Calu3 (cell line): ENCODE measurements around the gene ALDOA. TPM values are rescaled to one million over a fixed set of nuclear protein-coding genes. Genes with fewer than 3 reads are reported as not detected.
A peak's percentile ranks its signal among the peaks of the same experiment; 100 is the strongest.

Experiments used
- BruUV-seq: library from RNA; stranded (reverse); fragments of 400-500 nt; replicated peaks from 2 replicates; lab custom pipeline; 2021; lab: Mats Ljungman, UMichigan
- CTCF ChIA-PET: fragments of 300-600 bp; sonication (Branson Sonifier 250); formaldehyde crosslinking; loops from one replicate; lab custom pipeline; 2022; ENCODE audit warnings: antibody characterized with exemption; lab: Charles Lee
- DNase-seq: peaks from one replicate; pipeline ENCODE4 v3.0.0; 2022
- H3K27ac Mint-ChIP-seq: one replicate; pipeline ENCODE4 v1.8.0; 2022; ENCODE audit warnings: mixed read lengths; ENCODE audit not compliant: unreplicated experiment
- H3K27me3 Mint-ChIP-seq: one replicate; pipeline ENCODE4 v1.8.0; 2022; ENCODE audit warnings: mixed read lengths; ENCODE audit not compliant: unreplicated experiment
- H3K36me3 Mint-ChIP-seq: one replicate; pipeline ENCODE4 v1.8.0; 2022; ENCODE audit warnings: mild to moderate bottlenecking, moderate library complexity, mixed read lengths; ENCODE audit not compliant: insufficient read depth, unreplicated experiment
- H3K4me1 Mint-ChIP-seq: one replicate; pipeline ENCODE4 v1.8.0; 2022; ENCODE audit warnings: mild to moderate bottlenecking, low read depth, mixed read lengths; ENCODE audit not compliant: unreplicated experiment
- H3K4me3 Mint-ChIP-seq: one replicate; pipeline ENCODE4 v1.8.0; 2022; ENCODE audit warnings: mild to moderate bottlenecking, low read depth, moderate library complexity, mixed read lengths; ENCODE audit not compliant: unreplicated experiment
- H3K9me3 Mint-ChIP-seq: one replicate; pipeline ENCODE4 v1.8.0; 2022; ENCODE audit warnings: low read depth, mixed read lengths; ENCODE audit not compliant: unreplicated experiment
- intact Hi-C: fragments of 100-400 bp; cut with micrococcal nuclease; formaldehyde crosslinking; loops from one replicate; pipeline ENCODE4 v1.10.0; 2022; ENCODE audit not compliant: unreplicated experiment
- total RNA-seq: library from RNA; stranded (reverse); gene quantifications from 2 replicates; pipeline ENCODE4 v1.2.3, GENCODE V29; 2022
- TF ChIP-seq, protein P1 (sequence below): fragments of 200-600 bp; IDR thresholded peaks from one replicate; pipeline ENCODE4 v1.8.0; 2022; ENCODE audit warnings: antibody characterized with exemption; ENCODE audit not compliant: unreplicated experiment

ALDOA gene
- total RNA-seq, 1 experiment from 2014 or later: 1,562 TPM

DNA sequence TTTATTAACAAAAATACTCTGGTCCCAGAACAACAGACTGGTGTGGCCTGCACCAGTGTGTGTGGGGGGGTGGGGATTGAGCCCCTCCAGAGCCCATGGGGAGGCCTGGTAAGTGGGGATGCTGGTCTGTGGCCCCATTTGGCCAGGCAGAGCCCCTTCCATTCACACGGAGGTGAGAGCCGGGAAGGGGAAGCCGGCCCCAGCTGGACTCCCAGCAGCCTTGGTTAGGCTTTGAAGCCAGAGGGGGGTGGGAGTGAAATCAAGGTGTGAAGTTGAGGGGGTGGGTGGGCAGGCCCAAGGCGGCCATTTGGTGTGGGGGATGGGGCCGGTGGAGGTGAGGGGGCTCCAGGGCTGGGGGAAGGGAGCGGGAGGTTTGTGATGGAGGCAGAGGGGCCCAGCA lies 20.3 kb downstream of the ALDOA start:
- no TSS peak for BruUV-seq
- no peak for DNase-seq
- H3K27ac Mint-ChIP-seq: no peak overlapping the region
- TF ChIP-seq, protein P1, sequence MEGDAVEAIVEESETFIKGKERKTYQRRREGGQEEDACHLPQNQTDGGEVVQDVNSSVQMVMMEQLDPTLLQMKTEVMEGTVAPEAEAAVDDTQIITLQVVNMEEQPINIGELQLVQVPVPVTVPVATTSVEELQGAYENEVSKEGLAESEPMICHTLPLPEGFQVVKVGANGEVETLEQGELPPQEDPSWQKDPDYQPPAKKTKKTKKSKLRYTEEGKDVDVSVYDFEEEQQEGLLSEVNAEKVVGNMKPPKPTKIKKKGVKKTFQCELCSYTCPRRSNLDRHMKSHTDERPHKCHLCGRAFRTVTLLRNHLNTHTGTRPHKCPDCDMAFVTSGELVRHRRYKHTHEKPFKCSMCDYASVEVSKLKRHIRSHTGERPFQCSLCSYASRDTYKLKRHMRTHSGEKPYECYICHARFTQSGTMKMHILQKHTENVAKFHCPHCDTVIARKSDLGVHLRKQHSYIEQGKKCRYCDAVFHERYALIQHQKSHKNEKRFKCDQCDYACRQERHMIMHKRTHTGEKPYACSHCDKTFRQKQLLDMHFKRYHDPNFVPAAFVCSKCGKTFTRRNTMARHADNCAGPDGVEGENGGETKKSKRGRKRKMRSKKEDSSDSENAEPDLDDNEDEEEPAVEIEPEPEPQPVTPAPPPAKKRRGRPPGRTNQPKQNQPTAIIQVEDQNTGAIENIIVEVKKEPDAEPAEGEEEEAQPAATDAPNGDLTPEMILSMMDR: no peak
- H3K4me1 Mint-ChIP-seq: peaks cover 28% of the 10 kb centered on the region
- H3K4me3 Mint-ChIP-seq: no peak overlapping the region
- no peaks in the 10 kb centered on the region for H3K27me3 Mint-ChIP-seq
- H3K36me3 Mint-ChIP-seq: peaks cover 74% of the 10 kb centered on the region
- no peaks in the 10 kb centered on the region for H3K9me3 Mint-ChIP-seq
- CTCF ChIA-PET: no interaction called here
- intact Hi-C loops: no loop called here

DNA sequence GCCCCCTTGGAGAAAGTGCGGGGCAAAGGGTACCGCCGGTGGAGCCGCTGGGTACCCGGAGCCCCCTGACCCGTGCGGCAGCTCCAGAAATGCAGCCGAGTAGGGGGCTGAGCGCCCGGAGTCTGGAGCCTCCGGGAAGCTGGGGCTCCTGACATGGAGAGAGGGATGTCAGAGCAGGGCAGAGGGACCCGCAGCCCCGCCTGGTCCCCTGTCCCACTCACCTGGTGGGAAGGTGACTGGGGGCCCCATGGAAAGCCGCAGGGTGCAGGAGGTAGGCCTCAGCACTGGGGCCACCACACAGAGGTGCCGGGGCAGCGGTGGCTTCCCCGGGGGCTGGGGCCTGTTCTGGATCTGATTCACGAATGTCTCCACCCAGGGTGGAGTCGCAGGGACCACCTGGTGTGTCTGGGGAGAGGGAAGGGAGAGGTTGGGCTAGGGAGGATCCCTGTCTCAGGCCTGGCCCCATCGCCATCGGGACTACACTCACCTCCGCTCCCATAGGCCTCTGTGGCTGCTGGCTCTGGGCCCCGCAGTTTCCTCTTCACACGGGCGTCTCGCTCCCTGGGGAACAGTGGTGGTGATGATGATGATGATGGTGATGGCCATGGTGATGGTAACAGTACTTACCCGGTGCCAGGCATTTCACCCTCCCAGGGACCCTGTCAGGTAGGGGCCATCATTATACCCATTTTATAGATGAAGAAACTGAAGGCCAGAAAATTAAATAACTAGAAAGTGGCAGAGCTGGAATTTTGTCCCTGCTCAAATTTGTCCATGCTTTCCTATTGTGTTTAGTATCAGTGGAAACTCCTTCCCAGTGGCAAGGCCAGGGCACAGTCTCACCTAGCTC lies 21.0 kb downstream of the ALDOA start:
- no peak for DNase-seq
- CTCF ChIA-PET: no interaction called here
- no peaks in the 10 kb centered on the region for H3K27me3 Mint-ChIP-seq
- intact Hi-C loops: no loop called here
- H3K9me3 Mint-ChIP-seq: no peaks in the 10 kb centered on the region
- H3K27ac Mint-ChIP-seq: peak overlapping the region; percentile 28
- peaks cover 72% of the 10 kb centered on the region for H3K36me3 Mint-ChIP-seq
- no peak overlapping the region for H3K4me3 Mint-ChIP-seq
- peaks cover 30% of the 10 kb centered on the region for H3K4me1 Mint-ChIP-seq
- BruUV-seq: no TSS peak
- TF ChIP-seq, protein P1: no peak

- CTCF ChIA-PET: no interaction called here
- H3K27ac Mint-ChIP-seq: no peak overlapping the region
Measured at GRCh38 chr16:30087181-30087898, 21.8 kb downstream of the ALDOA start.

GRCh38 chr16:30088237-30088831 lies 22.8 kb downstream of the ALDOA start:
- CTCF ChIA-PET: no interaction called here
- intact Hi-C loops: no loop called here
- Mint-ChIP-seq H3K4me3 (no peak overlapping the region), H3K27ac (peak overlapping the region; percentile 67), H3K4me1 (peaks cover 47% of the 10 kb centered on the region), H3K36me3 (peaks cover 68% of the 10 kb centered on the region), H3K9me3 (no peaks in the 10 kb centered on the region), H3K27me3 (no peaks in the 10 kb centered on the region)
- no peak for DNase-seq
- no TSS peak for BruUV-seq
- TF ChIP-seq, protein P1: no peak

More at GRCh38 chr16:30087181-30087898, 21.8 kb downstream of the ALDOA start:
- TF ChIP-seq, protein P1: no peak
- Mint-ChIP-seq H3K9me3 (no peaks in the 10 kb centered on the region), H3K4me1 (peaks cover 39% of the 10 kb centered on the region), H3K4me3 (no peak overlapping the region), H3K36me3 (peaks cover 72% of the 10 kb centered on the region), H3K27me3 (no peaks in the 10 kb centered on the region)
- no peak for DNase-seq
- no TSS peak for BruUV-seq
- intact Hi-C loops: no loop called here
